GM23248 (cell line): ENCODE data around the gene RNASET2.

Source experiments
- EZH2 ChIP-seq: fragments of 200-600 bp; sonication (generic); IDR thresholded peaks from 2 replicates; pipeline ENCODE4 v1.6.1; 2018; ENCODE audit warnings: antibody characterized with exemption, mild to moderate bottlenecking; ENCODE audit not compliant: insufficient read depth, poor library complexity, severe bottlenecking
- EZH2phosphoT487 ChIP-seq: fragments of 200-600 bp; sonication (generic); IDR thresholded peaks from 2 replicates; pipeline ENCODE4 v1.6.1; 2018; ENCODE audit warnings: antibody characterized with exemption, moderate library complexity, mild to moderate bottlenecking, low read depth; ENCODE audit not compliant: insufficient read depth

DNA sequence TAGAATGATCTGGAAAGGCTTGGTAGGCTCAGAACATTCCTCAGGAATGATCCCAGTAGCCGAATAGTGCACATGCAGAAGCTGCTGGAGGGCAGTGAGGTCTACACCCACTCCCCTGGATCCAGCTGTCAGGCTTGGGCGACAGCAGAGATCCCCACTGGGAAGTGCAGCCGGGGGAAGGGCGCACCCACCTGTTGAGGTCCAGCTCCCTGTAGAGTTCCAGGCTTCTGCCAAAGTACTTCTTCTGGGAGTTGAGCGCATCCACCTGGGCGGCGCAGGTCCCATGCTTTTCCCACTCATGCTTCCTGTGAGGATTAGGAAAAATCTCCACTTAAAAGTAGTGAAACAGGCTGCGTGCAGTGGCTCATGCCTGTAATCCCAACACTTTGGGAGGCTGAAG is 17.6 kb downstream of the RNASET2 start:
- TF ChIP-seq EZH2 (no peak), EZH2phosphoT487 (no peak)
